Middle frontal gyrus (tissue), 1 donor: ENCODE data around the gene ADARB1.

ENCODE experiments used
- DNase-seq: peaks from one replicate; pipeline ENCODE4 v3.0.0-alpha.2; 2015; ENCODE audit warnings: low spot score; ENCODE audit errors: extremely low spot score

The ADARB1 gene

GRCh38 chr21:45190013-45190412 is 115.6 kb downstream of the ADARB1 start:
- DNase-seq = no peak

DNA sequence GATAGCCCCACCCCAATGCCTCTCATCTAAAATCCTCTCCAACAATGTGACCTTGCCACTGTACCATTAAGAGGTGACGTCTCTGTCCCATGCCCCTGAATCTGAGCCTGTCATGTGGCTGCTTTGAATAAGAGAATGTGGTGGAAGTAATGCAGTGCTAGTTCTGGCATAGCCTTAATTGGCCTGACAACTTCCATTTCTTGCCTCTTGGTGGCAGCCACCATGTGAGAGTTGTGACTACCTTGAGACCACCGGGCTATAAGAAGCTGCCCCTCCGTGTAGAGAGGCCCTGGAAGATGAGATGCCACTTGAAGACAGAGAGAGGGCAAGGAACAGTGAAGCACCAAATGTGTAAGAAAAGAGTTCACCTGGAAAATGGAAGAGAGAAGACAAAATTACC is 118.0 kb downstream of the ADARB1 start:
- no peak for DNase-seq

DNA sequence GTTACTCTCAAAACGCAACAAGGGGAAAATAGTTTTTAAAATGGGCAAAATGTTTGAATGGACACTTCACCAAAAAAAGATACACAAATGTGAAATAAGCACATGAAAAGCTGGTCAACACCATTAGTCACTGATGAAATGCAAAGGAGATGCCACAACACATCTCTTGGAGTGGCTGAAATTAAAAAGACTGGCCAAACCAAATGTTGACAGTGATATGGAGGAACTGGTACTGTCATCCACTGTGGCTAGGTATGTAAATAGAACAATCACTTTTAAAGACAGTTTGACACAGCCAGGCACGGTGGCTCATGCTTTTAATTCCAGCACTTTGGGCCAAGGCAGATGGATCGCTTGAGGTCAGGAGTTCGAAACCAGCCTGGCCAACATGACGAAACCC is 122.2 kb downstream of the ADARB1 start:
- DNase-seq = no peak

- no peak for DNase-seq
Observed at GRCh38 chr21:45199201-45199600, 124.8 kb downstream of the ADARB1 start.

GRCh38 chr21:45200031-45200430 is 125.7 kb downstream of the ADARB1 start:
- DNase-seq = no peak

- DNase-seq = no peak
Observed at GRCh38 chr21:45200581-45201296, 126.4 kb downstream of the ADARB1 start.

DNA sequence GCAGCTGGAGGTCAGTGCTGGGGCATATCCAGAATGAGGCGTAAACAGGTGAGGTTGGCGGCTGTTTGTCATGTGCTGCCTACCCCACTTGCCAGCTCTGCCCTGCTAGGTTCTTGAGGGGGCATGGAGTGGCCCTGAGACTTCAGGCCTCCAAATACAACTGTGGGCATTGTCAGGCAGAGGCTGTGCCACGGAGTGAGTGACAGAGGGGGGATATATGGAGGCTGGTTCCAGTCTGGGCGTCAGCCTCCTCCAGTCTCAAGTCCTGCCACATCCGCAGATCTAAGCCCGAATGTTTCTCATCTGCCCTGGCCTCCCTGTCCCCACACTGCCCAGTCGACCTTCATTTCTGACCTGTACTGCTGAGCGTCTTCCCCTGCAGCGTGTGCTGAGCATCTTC is 128.0 kb downstream of the ADARB1 start:
- no peak for DNase-seq

- no peak for DNase-seq
Observed at GRCh38 chr21:45202889-45203288, 128.5 kb downstream of the ADARB1 start.

DNA sequence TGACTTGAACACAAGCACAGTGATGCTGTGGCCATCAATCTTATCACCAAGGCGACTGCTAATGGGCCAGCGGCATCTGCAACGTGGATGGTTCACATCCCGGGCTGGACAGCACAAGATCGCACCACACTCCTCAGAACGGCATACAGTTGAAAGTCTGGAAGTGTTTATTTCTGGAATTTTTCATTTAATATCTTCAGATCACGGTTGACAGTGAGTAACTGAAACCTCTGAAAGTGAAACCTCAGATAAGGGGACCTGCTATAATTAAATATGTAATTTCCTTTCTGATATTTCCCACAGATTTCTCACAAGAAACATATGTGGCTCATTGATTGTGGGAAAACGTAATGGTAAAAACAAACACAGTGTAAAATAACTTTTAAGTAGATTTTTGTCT is 129.6 kb downstream of the ADARB1 start:
- no peak for DNase-seq

DNA sequence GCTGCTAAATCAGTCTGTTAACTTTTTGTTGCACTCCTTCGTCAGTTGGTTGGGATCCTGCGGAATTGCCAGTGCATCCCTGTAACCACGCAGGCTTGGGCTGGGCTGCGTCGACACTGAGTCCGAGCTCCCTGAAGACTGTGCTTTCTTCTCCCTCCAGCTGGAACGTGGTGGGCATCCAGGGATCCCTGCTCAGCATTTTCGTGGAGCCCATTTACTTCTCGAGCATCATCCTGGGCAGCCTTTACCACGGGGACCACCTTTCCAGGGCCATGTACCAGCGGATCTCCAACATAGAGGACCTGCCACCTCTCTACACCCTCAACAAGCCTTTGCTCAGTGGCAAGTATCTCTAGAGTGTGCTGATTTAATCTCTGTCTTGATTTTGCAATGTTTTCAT is 130.0 kb downstream of the ADARB1 start:
- no peak for DNase-seq

GRCh38 chr21:45207839-45208626 is 133.7 kb downstream of the ADARB1 start:
- no peak for DNase-seq

- no peak for DNase-seq
Observed at GRCh38 chr21:45208627-45208951, 134.2 kb downstream of the ADARB1 start.

- DNase-seq = no peak
Observed at GRCh38 chr21:45209046-45209445, 134.7 kb downstream of the ADARB1 start.

GRCh38 chr21:45209685-45210284 is 135.4 kb downstream of the ADARB1 start:
- no peak for DNase-seq

DNA sequence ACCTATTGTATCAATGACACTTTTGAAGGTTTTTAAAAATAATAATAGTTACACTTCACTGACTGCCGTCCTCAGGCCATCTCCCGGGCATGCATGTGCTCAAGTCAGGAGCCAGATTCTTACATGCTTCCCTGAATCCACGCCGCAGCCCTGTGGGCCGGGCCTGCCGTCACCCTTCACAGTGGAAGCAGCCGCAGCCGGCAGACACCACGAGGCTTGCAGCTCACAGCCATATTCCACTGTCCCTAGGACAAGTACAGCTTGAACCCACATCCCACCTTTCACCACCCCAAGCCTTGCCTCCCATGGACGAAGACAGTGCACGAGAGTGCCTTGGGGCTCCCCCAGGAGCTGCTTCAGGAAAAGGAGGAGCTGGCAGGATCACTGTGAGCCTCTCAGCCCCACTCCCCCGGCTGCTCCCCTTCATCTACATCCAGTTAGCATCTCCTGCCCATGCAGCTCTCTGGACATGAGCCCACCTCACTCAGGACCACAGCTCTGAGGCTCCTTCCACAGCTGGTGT is 136.1 kb downstream of the ADARB1 start:
- no peak for DNase-seq

DNA sequence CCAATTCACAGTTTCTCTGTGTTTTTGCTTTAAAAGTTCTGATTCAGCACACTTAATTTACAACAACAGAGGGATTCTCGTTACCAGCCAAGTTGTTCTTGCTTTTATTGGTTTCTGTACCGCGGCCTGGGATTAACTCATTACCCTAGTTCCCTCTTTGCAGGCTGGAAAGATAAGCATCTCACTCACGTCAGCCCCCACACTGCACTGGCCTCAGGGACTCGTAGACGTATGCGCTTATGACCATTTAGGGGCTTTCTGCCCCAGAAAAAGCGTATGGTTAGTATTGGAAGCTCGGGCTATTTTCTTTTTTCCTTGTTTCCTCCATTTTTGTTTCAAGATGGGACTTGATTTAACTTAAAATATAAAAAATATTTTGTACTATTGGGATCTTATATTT is 137.3 kb downstream of the ADARB1 start:
- DNase-seq = no peak

DNA sequence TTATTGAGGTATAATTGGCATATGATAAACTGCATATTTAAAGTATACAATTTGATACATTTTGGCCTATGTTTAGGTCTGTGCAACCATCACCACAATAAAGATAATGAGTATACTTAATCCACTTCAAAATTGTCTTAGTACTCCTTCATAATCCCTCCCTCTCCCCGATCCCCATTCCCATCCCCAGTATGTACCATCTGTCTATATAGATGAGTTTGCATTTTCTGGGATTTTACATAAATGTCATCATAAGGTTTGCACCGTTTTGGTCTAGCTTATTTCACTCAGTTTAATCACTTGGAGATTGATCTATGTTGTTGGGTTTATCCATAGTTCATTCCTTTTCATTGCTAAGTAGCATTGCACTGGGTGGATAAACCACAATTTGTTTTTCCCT is 139.0 kb downstream of the ADARB1 start:
- no peak for DNase-seq

GRCh38 chr21:45215213-45215612 is 140.8 kb downstream of the ADARB1 start:
- DNase-seq = no peak

GRCh38 chr21:45217010-45217409 is 142.6 kb downstream of the ADARB1 start:
- no peak for DNase-seq

- DNase-seq = no peak
Observed at GRCh38 chr21:45219517-45219916, 145.1 kb downstream of the ADARB1 start.

DNA sequence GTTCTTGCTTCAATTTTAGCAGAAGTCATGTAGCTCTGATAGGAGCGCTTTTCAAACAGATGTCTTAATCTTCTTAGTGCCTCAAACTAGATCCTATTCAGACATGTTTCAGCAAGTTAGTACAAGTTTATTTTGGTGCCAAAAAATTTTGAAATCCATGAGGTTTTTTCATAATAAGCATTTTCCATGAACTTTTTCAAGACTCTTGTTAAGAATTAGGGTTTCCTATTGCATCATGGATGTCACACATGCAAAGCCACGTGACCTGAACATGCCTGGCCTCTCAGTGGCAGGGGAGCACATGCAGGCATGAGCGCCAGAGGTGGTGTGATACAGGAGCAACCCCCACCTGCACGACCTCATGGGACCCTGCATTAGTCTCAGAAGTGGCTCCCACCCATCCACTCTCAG is 145.7 kb downstream of the ADARB1 start:
- no peak for DNase-seq

- no peak for DNase-seq
Observed at GRCh38 chr21:45220714-45221490, 146.5 kb downstream of the ADARB1 start.
